GM18502 (cell line): ENCODE data around the gene TTN.

Source experiments
- ATAC-seq: cut with Tn5 transposase; IDR thresholded peaks from one replicate; pipeline ENCODE4 v1.9.1; 2021; ENCODE audit warnings: mild to moderate bottlenecking; ENCODE audit not compliant: unreplicated experiment, poor library complexity

TTN gene

GRCh38 chr2:178506949-178507348, 300.3 kb downstream of the TTN start:
- ATAC-seq: no peak

GRCh38 chr2:178506524-178506923, 300.7 kb downstream of the TTN start:
- ATAC-seq: no peak

GRCh38 chr2:178506101-178506500, 301.1 kb downstream of the TTN start:
- ATAC-seq: no peak

- ATAC-seq: no peak
Measured at GRCh38 chr2:178502751-178503150, 304.5 kb downstream of the TTN start.

- no peak for ATAC-seq
Measured at GRCh38 chr2:178499640-178500039, 307.6 kb downstream of the TTN start.

GRCh38 chr2:178498137-178498536, 309.1 kb downstream of the TTN start:
- peak; percentile 83 for ATAC-seq

GRCh38 chr2:178496049-178496448, 311.2 kb downstream of the TTN start:
- ATAC-seq: no peak

- ATAC-seq: no peak
Measured at GRCh38 chr2:178491612-178492011, 315.6 kb downstream of the TTN start.

GRCh38 chr2:178485356-178485755, 321.9 kb downstream of the TTN start:
- no peak for ATAC-seq

- no peak for ATAC-seq
Measured at GRCh38 chr2:178484245-178485041, 322.8 kb downstream of the TTN start.

GRCh38 chr2:178482437-178482836, 324.8 kb downstream of the TTN start:
- peak; percentile 32 for ATAC-seq

- ATAC-seq: peak; percentile 71
Measured at GRCh38 chr2:178480227-178481181, 326.7 kb downstream of the TTN start, which contains the start of gene PLEKHA3. TSS of gene PLEKHA3 (plus strand) at chr2:178480457. CDS start at chr2:178480870, 413 bp downstream.

- no peak for ATAC-seq
Measured at GRCh38 chr2:178479758-178480226, 327.4 kb downstream of the TTN start.

- no peak for ATAC-seq
Measured at GRCh38 chr2:178479275-178479616, 328.0 kb downstream of the TTN start.

GRCh38 chr2:178478439-178479274, 328.6 kb downstream of the TTN start, which contains the start of gene FKBP7:
TSS of gene FKBP7 (minus strand) at chr2:178478600. CDS start at chr2:178478499, 101 bp downstream.
- ATAC-seq: peak; percentile 54

- peak; percentile 5 for ATAC-seq
Measured at GRCh38 chr2:178478130-178478438, 329.1 kb downstream of the TTN start.

GRCh38 chr2:178477443-178478129, 329.6 kb downstream of the TTN start:
- ATAC-seq: no peak

GRCh38 chr2:178476477-178476876, 330.7 kb downstream of the TTN start:
- no peak for ATAC-seq
